ENCODE measurements around the gene RXRA. TPM values are rescaled to one million over a fixed set of nuclear protein-coding genes. Genes with fewer than 3 reads are reported as not detected.

Gene RXRA
- total RNA-seq, 4 donors from 2014 or later, result 17.1 to 84.6 (median 24.0) TPM

DNA sequence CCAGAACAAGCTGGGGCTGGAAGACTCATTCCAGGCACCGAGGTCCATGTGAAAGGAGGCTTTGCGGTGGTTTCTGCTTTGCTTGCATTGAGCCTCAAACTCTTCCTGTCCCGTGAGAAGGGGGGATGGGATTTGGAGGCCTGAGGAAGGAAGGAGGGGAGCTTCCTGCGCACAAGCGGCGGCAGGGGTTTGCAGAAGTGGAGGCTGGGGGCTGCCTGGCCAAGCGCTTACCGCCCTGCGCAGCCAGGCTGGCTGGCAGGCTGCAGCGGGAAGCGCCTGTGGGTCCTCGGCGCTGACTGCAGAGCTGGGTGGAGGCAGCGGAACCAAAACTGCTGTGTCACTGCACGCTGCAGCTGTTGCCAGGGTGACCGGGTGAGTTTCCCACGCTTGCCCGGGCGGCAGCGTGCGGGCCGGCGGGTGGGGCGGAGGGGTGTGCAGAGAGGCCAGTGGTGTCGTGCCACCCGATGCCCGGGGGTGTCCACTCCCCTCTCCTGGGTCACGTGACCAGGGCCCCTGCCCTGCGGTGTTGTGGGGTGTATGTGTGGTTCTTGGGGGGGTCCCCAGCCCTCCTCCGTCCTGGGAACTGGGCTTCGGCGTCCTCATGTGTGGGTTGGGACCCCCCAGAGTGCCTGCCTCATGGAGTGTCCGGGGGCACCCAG lies 81.0 kb downstream of the RXRA start:
- H3K9me3 ChIP-seq, result no peaks in the 10 kb centered on the region
- peak; percentile 85 to 86 for DNase-seq
- intact Hi-C loops (cut with DNase I; ENCODE audit: low total_unique reads), result loop anchor here (10.0 kb wide), 1 partner anchor 82 kb away; the partner anchor contains the start of gene RXRA
- TF ChIP-seq, protein P1, sequence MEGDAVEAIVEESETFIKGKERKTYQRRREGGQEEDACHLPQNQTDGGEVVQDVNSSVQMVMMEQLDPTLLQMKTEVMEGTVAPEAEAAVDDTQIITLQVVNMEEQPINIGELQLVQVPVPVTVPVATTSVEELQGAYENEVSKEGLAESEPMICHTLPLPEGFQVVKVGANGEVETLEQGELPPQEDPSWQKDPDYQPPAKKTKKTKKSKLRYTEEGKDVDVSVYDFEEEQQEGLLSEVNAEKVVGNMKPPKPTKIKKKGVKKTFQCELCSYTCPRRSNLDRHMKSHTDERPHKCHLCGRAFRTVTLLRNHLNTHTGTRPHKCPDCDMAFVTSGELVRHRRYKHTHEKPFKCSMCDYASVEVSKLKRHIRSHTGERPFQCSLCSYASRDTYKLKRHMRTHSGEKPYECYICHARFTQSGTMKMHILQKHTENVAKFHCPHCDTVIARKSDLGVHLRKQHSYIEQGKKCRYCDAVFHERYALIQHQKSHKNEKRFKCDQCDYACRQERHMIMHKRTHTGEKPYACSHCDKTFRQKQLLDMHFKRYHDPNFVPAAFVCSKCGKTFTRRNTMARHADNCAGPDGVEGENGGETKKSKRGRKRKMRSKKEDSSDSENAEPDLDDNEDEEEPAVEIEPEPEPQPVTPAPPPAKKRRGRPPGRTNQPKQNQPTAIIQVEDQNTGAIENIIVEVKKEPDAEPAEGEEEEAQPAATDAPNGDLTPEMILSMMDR (IDR thresholded peaks at IDR 0.05), result no peak
- peak in 1 of 2 donors; percentile 26 for TF ChIP-seq POLR2A (IDR thresholded peaks at IDR 0.05)
- H3K27ac ChIP-seq, result peak overlapping the region; percentile 67 to 71
- H3K4me3 ChIP-seq, result peak overlapping the region in 1 of 2 donors; percentile 12
- H3K27me3 ChIP-seq, result no peaks in the 10 kb centered on the region
- no peaks in the 10 kb centered on the region for H3K36me3 ChIP-seq
- peaks cover 14 to 67% of the 10 kb centered on the region in 2 donors for H3K4me1 ChIP-seq

DNA sequence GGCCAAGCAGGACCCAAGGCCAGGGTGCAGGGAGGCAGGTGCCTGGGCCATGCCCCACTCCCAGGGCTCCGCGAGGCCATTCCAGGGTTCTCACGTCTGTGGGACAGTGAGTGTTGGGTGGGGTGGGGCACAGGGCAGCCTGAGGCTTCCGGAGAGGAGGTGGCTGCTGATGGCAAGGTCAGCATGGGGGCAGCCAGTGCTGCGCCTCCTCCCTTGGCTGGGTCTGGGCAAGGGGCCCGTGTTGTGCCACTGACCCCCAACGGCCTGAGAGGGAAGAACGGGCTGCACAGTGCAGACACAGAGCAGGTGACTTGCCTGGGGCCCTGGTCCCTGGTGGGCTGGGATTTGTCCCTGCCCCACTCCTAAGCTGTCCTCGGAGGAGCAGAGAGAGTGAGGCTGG lies 82.1 kb downstream of the RXRA start:
- TF ChIP-seq POLR2A (IDR thresholded peaks at IDR 0.05), result no peak
- TF ChIP-seq, protein P1 (IDR thresholded peaks at IDR 0.05), result no peak
- Histone ChIP-seq H3K9me3 (no peaks in the 10 kb centered on the region), H3K4me3 (no peak overlapping the region), H3K27me3 (no peaks in the 10 kb centered on the region), H3K36me3 (no peaks in the 10 kb centered on the region), H3K4me1 (peaks cover 17 to 63% of the 10 kb centered on the region in 2 donors), H3K27ac (peak overlapping the region; percentile 67 to 71)
- DNase-seq, result no peak
- intact Hi-C loops (cut with DNase I; ENCODE audit: low total_unique reads), result loop anchor here (10.0 kb wide), 1 partner anchor 84 kb away; the partner anchor contains the start of gene RXRA

GRCh38 chr9:134408939-134409737 lies 82.9 kb downstream of the RXRA start:
- Histone ChIP-seq H3K4me1 (peaks cover 17 to 61% of the 10 kb centered on the region in 2 donors), H3K27me3 (no peaks in the 10 kb centered on the region), H3K36me3 (no peaks in the 10 kb centered on the region), H3K4me3 (no peak overlapping the region), H3K9me3 (no peaks in the 10 kb centered on the region), H3K27ac (peak overlapping the region in 1 of 2 donors; percentile 71)
- TF ChIP-seq, protein P1 (IDR thresholded peaks at IDR 0.05), result no peak
- TF ChIP-seq POLR2A (IDR thresholded peaks at IDR 0.05), result no peak
- intact Hi-C loops (cut with DNase I; ENCODE audit: low total_unique reads), result loop anchor here (10.0 kb wide), 1 partner anchor 84 kb away; the partner anchor contains the start of gene RXRA
- DNase-seq, result no peak

GRCh38 chr9:134410071-134410834 lies 84.0 kb downstream of the RXRA start:
- no peak for DNase-seq
- Histone ChIP-seq H3K4me1 (peaks cover 17 to 62% of the 10 kb centered on the region in 2 donors), H3K27me3 (no peaks in the 10 kb centered on the region), H3K9me3 (no peaks in the 10 kb centered on the region), H3K4me3 (no peak overlapping the region), H3K36me3 (no peaks in the 10 kb centered on the region), H3K27ac (no peak overlapping the region)
- TF ChIP-seq POLR2A (IDR thresholded peaks at IDR 0.05), result no peak
- TF ChIP-seq, protein P1 (IDR thresholded peaks at IDR 0.05), result no peak
- intact Hi-C loops (cut with DNase I; ENCODE audit: low total_unique reads), result no loop called here
